Spleen (tissue), 7 donors: ENCODE results near the gene ZMPSTE24.

Experiments used
- CTCF ChIP-seq, 11 experiments: fragments of 200-600 bp in 7 of 11; fragments of 450-650 bp in 4 of 11; sonication (generic) in 4 of 11; IDR thresholded peaks in 8 of 11; conservative IDR thresholded peaks in 3 of 11; 1 replicate in 7 of 11; 2 replicates in 4 of 11; pipeline versions ENCODE4 v1.4.0 to v1.8.0; 2016 to 2021; ENCODE audit warnings: antibody characterized with exemption in 11 of 11, inconsistent platforms in 4 of 11, mild to moderate bottlenecking in 1 of 11
- POLR2A ChIP-seq, 3 donors: fragments of 450-650 bp; IDR thresholded peaks; one replicate each; pipeline ENCODE4 v1.5.1; 2017; ENCODE audit warnings: antibody characterized with exemption in 3 of 3, mild to moderate bottlenecking in 1 of 3
- POLR2AphosphoS5 ChIP-seq, 3 donors: sonication (generic); formaldehyde crosslinking; IDR thresholded peaks; one replicate each; pipeline ENCODE4 v1.5.1; 2017; ENCODE audit warnings: antibody characterized with exemption in 3 of 3
- donor health status: DM: no; HTN: no; CAD: no; lungs with moderate emphysema.
- donor health status: DM: no; HTN: no; CAD: no.
- donor health status: DM: no; HTN: no; CAD: no.

- TF ChIP-seq CTCF (IDR thresholded peaks at IDR 0.05 in 8 of 11, conservative IDR thresholded peaks at IDR 0.05 in 3 of 11) (no peak), POLR2A (IDR thresholded peaks at IDR 0.05) (no peak), POLR2AphosphoS5 (IDR thresholded peaks at IDR 0.05) (no peak)
Observed at GRCh38 chr1:40341491-40342380, 83.7 kb downstream of the ZMPSTE24 start.
